ENCODE data around the gene NPSR1.

NPSR1 gene

GRCh38 chr7:34672430-34672829 lies 14.4 kb downstream of the NPSR1 start:
- CTCF ChIA-PET, result interaction anchor here (0.5 kb wide), 1 partner anchor 8 kb away, joined by 3 read pairs; no protein-coding TSS in a partner anchor
- POLR2A ChIA-PET (ENCODE audit: low non-redundant PET), result no interaction called here
- DNase-seq (ENCODE audit: low spot score), result peak; percentile 10
- TF ChIP-seq CTCF (conservative IDR thresholded peaks at IDR 0.05; ENCODE audit: low read depth), result no peak
- H3K27ac ChIP-seq, result no peak overlapping the region

DNA sequence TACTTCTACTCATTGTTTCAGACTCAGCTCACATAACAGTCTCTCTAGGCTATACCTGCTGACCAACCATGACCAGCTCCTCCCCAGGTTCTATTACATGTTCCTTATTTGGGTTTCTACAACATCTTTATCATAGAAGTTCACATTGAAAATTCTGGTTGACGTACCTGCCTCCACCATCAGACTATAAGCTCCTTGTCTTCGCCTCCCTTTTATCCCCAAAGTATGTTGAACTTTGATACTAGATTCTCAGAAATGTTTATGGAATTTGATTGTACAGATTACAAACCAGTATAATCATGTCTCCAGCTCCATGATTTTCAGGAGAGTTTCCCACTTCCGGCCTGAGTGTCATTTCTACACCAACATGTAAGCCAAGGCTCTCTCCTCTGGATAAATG lies 15.0 kb downstream of the NPSR1 start:
- POLR2A ChIA-PET (ENCODE audit: low non-redundant PET), result no interaction called here
- no peak for DNase-seq (ENCODE audit: low spot score)
- TF ChIP-seq CTCF (conservative IDR thresholded peaks at IDR 0.05; ENCODE audit: low read depth), result no peak
- H3K27ac ChIP-seq, result no peak overlapping the region
- CTCF ChIA-PET, result interaction anchor here (0.5 to 0.6 kb wide), 2 partner anchors 8 to 114 kb away, joined by 3 to 5 read pairs; no protein-coding TSS in a partner anchor

DNA sequence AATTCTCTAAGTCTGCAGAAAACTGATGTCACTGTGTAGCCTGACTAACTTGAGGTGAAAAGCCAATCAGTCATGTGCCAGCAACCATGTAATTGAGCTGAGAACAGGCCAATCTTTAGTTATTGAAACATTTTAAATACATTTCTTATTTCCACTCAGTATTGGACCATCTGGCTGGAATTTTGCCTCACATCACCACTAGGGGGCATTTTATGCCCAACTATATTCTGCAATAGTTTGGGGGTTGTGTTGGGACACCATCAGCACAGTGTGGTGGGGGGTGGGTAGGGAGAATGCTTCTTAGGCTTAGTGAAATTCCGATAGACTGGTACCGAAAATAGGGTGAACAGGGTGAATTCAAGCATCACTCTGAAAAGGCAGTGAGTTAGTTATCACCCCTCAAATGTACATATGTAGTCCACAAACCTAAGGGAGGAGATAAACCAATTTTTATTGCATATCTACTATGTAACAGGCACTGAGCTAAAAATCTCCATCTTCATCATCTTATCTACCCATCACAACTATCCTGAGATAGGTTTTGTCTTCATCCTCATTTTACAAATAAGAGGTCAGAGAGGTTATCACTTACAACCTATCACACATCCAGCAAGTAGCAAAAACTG lies 17.8 kb downstream of the NPSR1 start:
- DNase-seq (ENCODE audit: low spot score), result peak; percentile 5
- peak; percentile 38 for TF ChIP-seq CTCF (conservative IDR thresholded peaks at IDR 0.05; ENCODE audit: low read depth)
- POLR2A ChIA-PET (ENCODE audit: low non-redundant PET), result no interaction called here
- no peak overlapping the region for H3K27ac ChIP-seq
- CTCF ChIA-PET, result no interaction called here

DNA sequence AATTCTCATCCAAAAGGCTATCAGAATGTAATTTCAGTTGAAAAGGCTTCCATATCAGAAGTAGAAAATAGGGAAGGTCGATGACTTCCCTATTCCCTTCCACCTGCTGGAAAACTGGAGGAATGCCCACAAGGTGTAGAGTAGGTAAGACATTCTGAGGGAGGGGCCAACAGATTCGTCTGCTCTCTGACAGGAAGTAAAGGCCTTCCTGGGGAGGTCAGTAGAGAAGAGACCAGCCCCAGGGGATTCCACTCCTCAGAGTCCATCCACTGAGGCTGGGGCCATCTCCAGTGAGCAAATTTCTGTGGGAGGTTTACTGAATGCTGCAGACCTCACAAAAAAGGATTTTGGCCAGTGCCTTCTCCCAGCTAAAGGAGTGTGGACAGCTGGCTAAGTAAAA lies 19.5 kb downstream of the NPSR1 start:
- no peak overlapping the region for H3K27ac ChIP-seq
- no peak for DNase-seq (ENCODE audit: low spot score)
- ChIA-PET CTCF (no interaction called here), POLR2A (ENCODE audit: low non-redundant PET) (no interaction called here)
- TF ChIP-seq CTCF (conservative IDR thresholded peaks at IDR 0.05; ENCODE audit: low read depth), result no peak

DNA sequence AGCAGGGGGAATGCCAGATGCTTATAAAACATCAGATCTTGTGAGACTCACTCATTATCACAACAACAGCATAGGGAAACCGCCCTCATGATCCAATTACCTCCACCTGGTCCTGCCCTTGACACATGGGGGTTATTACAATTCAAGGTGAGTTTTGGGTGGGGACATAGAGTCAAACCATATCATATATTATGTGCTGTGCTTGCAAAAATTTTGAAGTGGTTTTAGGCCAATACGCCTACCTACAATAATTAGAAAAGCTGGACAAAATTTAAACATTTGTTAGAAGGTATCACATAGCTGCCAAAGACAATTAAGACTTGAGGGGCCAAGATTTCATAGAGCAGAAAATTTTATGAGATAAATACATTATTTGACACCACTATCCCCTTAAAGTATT lies 29.5 kb downstream of the NPSR1 start:
- TF ChIP-seq CTCF (conservative IDR thresholded peaks at IDR 0.05; ENCODE audit: low read depth), result no peak
- CTCF ChIA-PET, result no interaction called here

DNA sequence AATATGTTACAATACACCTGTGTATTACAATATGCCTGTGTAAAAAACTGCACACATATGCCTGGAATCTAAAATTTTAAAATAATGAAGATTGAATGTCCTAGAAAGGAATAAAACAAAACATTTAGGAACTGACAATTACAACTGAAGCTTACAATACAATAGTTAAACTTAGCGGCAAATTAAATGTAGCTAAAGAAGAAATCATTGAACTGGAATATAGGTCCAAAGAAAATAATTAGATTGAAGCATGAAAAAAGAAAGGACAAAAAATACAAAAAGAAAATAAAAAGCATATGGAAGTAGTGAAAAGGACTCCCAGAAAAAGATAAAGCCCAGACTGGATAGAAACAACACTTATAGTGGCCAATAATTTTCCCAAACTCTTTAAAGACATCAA lies 38.4 kb downstream of the NPSR1 start:
- ChIA-PET POLR2A (ENCODE audit: low non-redundant PET) (no interaction called here), CTCF (no interaction called here)
- no peak overlapping the region for H3K27ac ChIP-seq
- TF ChIP-seq CTCF (conservative IDR thresholded peaks at IDR 0.05; ENCODE audit: low read depth), result no peak
- no peak for DNase-seq (ENCODE audit: low spot score)

More for the DNA sequence above, 29.5 kb downstream of the NPSR1 start:
- H3K27ac ChIP-seq, result no peak overlapping the region
- POLR2A ChIA-PET (ENCODE audit: low non-redundant PET), result no interaction called here
- no peak for DNase-seq (ENCODE audit: low spot score)
